ENCODE results near the gene SLC38A6.

Gene SLC38A6

GRCh38 chr14:60980811-60981632 is at the start of gene SLC38A6, which contains the start of gene TRMT5:
SLC38A6 (plus strand) TSS chr14:60981245; CDS start chr14:60981278, 33 bp downstream.
TRMT5 (minus strand) TSS chr14:60981079; CDS start chr14:60980973, 106 bp downstream.
- H3K4me1 ChIP-seq (ENCODE audit: insufficient read depth, low read length, poor library complexity, severe bottlenecking): peaks cover 34% of the 10 kb centered on the region
- H3F3A ChIP-seq (ENCODE audit: low read depth): no peaks in the 10 kb centered on the region; the same call in 1 of the 2 replicates
- H3K9me2 ChIP-seq (replicated peaks; ENCODE audit: low read depth, low read length): no peaks in the 10 kb centered on the region
- TF ChIP-seq EZH2phosphoT487 (IDR thresholded peaks at IDR 0.05; ENCODE audit: borderline replicate concordance): no peak
- no peak for TF ChIP-seq CTCF (conservative IDR thresholded peaks at IDR 0.05; ENCODE audit: low read length)
- no peaks in the 10 kb centered on the region for H3K36me3 ChIP-seq (ENCODE audit: insufficient read depth, low read length)
- peak within 1 kb of the TSS; percentile 80 for H2AFZ ChIP-seq (ENCODE audit: low read length)
- H3K79me2 ChIP-seq (ENCODE audit: insufficient read depth, low read length): peaks cover 4% of the 10 kb centered on the region; the same call in 1 of the 2 replicates
- peak within 1 kb of the TSS; percentile 85 for H3K4me3 ChIP-seq (ENCODE audit: low read length, poor library complexity, severe bottlenecking)
- H3K9me3 ChIP-seq (ENCODE audit: insufficient read depth, low read depth, low read length): no peaks in the 10 kb centered on the region
- peak within 1 kb of the TSS; percentile 96 for H3K4me2 ChIP-seq (ENCODE audit: low read depth, low read length, poor library complexity, severe bottlenecking)
- no peaks in the 10 kb centered on the region for H4K20me1 ChIP-seq (ENCODE audit: insufficient read depth, low read length, poor library complexity, severe bottlenecking)
- no peaks in the 10 kb centered on the region for H3K27me3 ChIP-seq (ENCODE audit: insufficient read depth, low read length, poor library complexity, severe bottlenecking)
- H3K9ac ChIP-seq (ENCODE audit: low read depth, low read length, poor library complexity, severe bottlenecking): peak within 1 kb of the TSS; percentile 73

- Histone ChIP-seq H2AFZ (ENCODE audit: low read length) (no peak overlapping the region), H3K4me3 (ENCODE audit: low read length, poor library complexity, severe bottlenecking) (no peak overlapping the region), H3K9me3 (ENCODE audit: insufficient read depth, low read depth, low read length) (no peaks in the 10 kb centered on the region), H3K36me3 (ENCODE audit: insufficient read depth, low read length) (no peaks in the 10 kb centered on the region), H4K20me1 (ENCODE audit: insufficient read depth, low read length, poor library complexity, severe bottlenecking) (peaks cover 5% of the 10 kb centered on the region), H3K79me2 (ENCODE audit: insufficient read depth, low read length) (no peaks in the 10 kb centered on the region), H3K9me2 (replicated peaks; ENCODE audit: low read depth, low read length) (no peaks in the 10 kb centered on the region), H3K27me3 (ENCODE audit: insufficient read depth, low read length, poor library complexity, severe bottlenecking) (no peaks in the 10 kb centered on the region), H3K4me1 (ENCODE audit: insufficient read depth, low read length, poor library complexity, severe bottlenecking) (peaks cover 9% of the 10 kb centered on the region), H3K4me2 (ENCODE audit: low read depth, low read length, poor library complexity, severe bottlenecking) (no peak overlapping the region), H3F3A (ENCODE audit: low read depth) (no peaks in the 10 kb centered on the region), H3K9ac (ENCODE audit: low read depth, low read length, poor library complexity, severe bottlenecking) (no peak overlapping the region)
- TF ChIP-seq EZH2phosphoT487 (IDR thresholded peaks at IDR 0.05; ENCODE audit: borderline replicate concordance) (no peak), CTCF (conservative IDR thresholded peaks at IDR 0.05; ENCODE audit: low read length) (no peak)
Observed at GRCh38 chr14:60933920-60934655, 47.0 kb upstream of the SLC38A6 start.

- no peak overlapping the region for H3K4me2 ChIP-seq (ENCODE audit: low read depth, low read length, poor library complexity, severe bottlenecking)
- H3K4me1 ChIP-seq (ENCODE audit: insufficient read depth, low read length, poor library complexity, severe bottlenecking): peaks cover 9% of the 10 kb centered on the region
- H3K79me2 ChIP-seq (ENCODE audit: insufficient read depth, low read length): no peaks in the 10 kb centered on the region
- no peaks in the 10 kb centered on the region for H3K9me3 ChIP-seq (ENCODE audit: insufficient read depth, low read depth, low read length)
- no peaks in the 10 kb centered on the region for H3F3A ChIP-seq (ENCODE audit: low read depth)
- TF ChIP-seq EZH2phosphoT487 (IDR thresholded peaks at IDR 0.05; ENCODE audit: borderline replicate concordance) (no peak), CTCF (conservative IDR thresholded peaks at IDR 0.05; ENCODE audit: low read length) (no peak)
- no peak overlapping the region for H3K4me3 ChIP-seq (ENCODE audit: low read length, poor library complexity, severe bottlenecking)
- no peak overlapping the region for H3K9ac ChIP-seq (ENCODE audit: low read depth, low read length, poor library complexity, severe bottlenecking)
- H4K20me1 ChIP-seq (ENCODE audit: insufficient read depth, low read length, poor library complexity, severe bottlenecking): peaks cover 5% of the 10 kb centered on the region
- no peaks in the 10 kb centered on the region for H3K36me3 ChIP-seq (ENCODE audit: insufficient read depth, low read length)
- H2AFZ ChIP-seq (ENCODE audit: low read length): no peak overlapping the region
- H3K9me2 ChIP-seq (replicated peaks; ENCODE audit: low read depth, low read length): no peaks in the 10 kb centered on the region
- H3K27me3 ChIP-seq (ENCODE audit: insufficient read depth, low read length, poor library complexity, severe bottlenecking): no peaks in the 10 kb centered on the region
Observed at GRCh38 chr14:60935319-60935718, 45.7 kb upstream of the SLC38A6 start.

All from Loucy (cell line).